Sigmoid colon (tissue), 7 donors: Measurements from ENCODE around the gene PROM2. TPM values are rescaled to one million over a fixed set of nuclear protein-coding genes. Genes with fewer than 3 reads are reported as not detected.

Experiments
- DNase-seq: peaks from one replicate; pipeline ENCODE4 v3.0.0-alpha.2; 2019
- H3K27ac ChIP-seq, 4 donors: fragments of 200-600 bp; sonication (generic); one replicate each; pipeline ENCODE4 v1.5.1; 2016 to 2019; ENCODE audit warnings: mild to moderate bottlenecking in 1 of 4
- H3K27me3 ChIP-seq, 3 donors: fragments of 200-600 bp; sonication (generic); one replicate each; pipeline ENCODE4 v1.5.1; 2019; ENCODE audit warnings: mild to moderate bottlenecking in 1 of 3
- H3K36me3 ChIP-seq, 4 donors: fragments of 200-600 bp; sonication (generic); one replicate each; pipeline ENCODE4 v1.5.1; 2016 to 2019
- H3K4me1 ChIP-seq, 4 donors: fragments of 200-600 bp; sonication (generic); one replicate each; pipeline ENCODE4 v1.5.1; 2017 to 2019
- H3K4me3 ChIP-seq, 4 donors: fragments of 200-600 bp; sonication (generic); one replicate each; pipeline ENCODE4 v1.5.1; 2017 to 2019; ENCODE audit warnings: mild to moderate bottlenecking in 2 of 4, moderate library complexity in 1 of 4
- H3K9me3 ChIP-seq, 4 donors: fragments of 200-600 bp in 3 of 4; sonication (generic) in 3 of 4; one replicate each; pipeline versions ENCODE4 v1.5.1 to v1.6.1; 2013 to 2019
- EP300 ChIP-seq, 4 donors: sonication (generic); formaldehyde crosslinking; IDR thresholded peaks; one replicate each; pipeline ENCODE4 v1.6.1; 2017; ENCODE audit warnings: antibody characterized with exemption in 4 of 4
- POLR2A ChIP-seq, 2 donors: fragments of 450-650 bp; IDR thresholded peaks; one replicate each; pipeline ENCODE4 v1.6.1; 2016; ENCODE audit warnings: antibody characterized with exemption in 2 of 2, mild to moderate bottlenecking in 2 of 2, moderate library complexity in 2 of 2
- POLR2AphosphoS5 ChIP-seq, 4 donors: sonication (generic); formaldehyde crosslinking; IDR thresholded peaks; one replicate each; pipeline ENCODE4 v1.6.1; 2017; ENCODE audit warnings: antibody characterized with exemption in 4 of 4
- WGBS, 2 donors: extraction: QIAGEN DNeasy Blood & Tissue Kit; methylation state at CpG; one replicate each; pipeline ENCODE4 v1.1.7; 2013; 5-methylcytosine and 5-hydroxymethylcytosine counted together
- intact Hi-C: fragments of 100-400 bp; cut with DNase I; formaldehyde crosslinking; loops from one replicate; pipeline ENCODE4 v1.15.1; 2023
- polyA plus RNA-seq, 3 donors: library from polyadenylated mRNA; stranded (reverse); fragments of 200-250 nt; gene quantifications; one replicate each; pipeline ENCODE4 v1.2.3, GENCODE V29; 2013
- total RNA-seq, 4 donors: library from RNA; depleted of rRNA; stranded (reverse); fragments of >200 nt; gene quantifications; one replicate each; pipeline ENCODE4 v1.1.0, GENCODE V29; 2016
- TF ChIP-seq, protein P1 (sequence below), 4 experiments: fragments of 450-650 bp in 3 of 4; fragments of 200-600 bp in 1 of 4; IDR thresholded peaks; one replicate each; pipeline ENCODE4 v1.5.1; 2016 to 2019; ENCODE audit warnings: antibody characterized with exemption in 4 of 4, mild to moderate bottlenecking in 3 of 4, moderate library complexity in 2 of 4
- donor health status: healthy with polysubstance abuse.
- donor health status: Bipolar disorder and iron deficiency.
- donor health status: healthy.

The PROM2 gene
- total and polyA plus RNA-seq, 7 donors, result 1.1 to 24.9 (median 2.4) TPM

DNA sequence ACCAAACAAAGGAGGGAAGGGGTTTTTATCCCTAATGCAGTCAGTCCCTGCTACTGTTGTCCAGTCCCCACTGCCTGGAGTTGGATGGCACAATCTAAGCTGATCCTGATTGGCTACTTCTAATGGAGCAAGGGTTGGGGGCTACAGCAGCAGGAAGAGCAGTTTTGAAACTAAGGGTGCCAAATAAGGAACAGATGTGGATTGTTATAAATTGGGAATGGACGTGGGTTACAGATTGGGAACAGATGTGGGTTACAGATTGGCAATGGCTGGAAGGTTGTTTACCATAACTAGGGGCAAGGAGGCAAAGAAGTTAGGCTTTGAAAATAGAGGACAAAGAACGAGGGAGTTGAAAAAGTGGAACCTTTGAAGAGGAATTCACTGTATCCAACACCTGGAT, 16.0 kb upstream of the PROM2 start:
- no peak for TF ChIP-seq EP300 (IDR thresholded peaks at IDR 0.05)
- no peak for TF ChIP-seq POLR2AphosphoS5 (IDR thresholded peaks at IDR 0.05)
- TF ChIP-seq POLR2A (IDR thresholded peaks at IDR 0.05), result no peak
- TF ChIP-seq, protein P1, sequence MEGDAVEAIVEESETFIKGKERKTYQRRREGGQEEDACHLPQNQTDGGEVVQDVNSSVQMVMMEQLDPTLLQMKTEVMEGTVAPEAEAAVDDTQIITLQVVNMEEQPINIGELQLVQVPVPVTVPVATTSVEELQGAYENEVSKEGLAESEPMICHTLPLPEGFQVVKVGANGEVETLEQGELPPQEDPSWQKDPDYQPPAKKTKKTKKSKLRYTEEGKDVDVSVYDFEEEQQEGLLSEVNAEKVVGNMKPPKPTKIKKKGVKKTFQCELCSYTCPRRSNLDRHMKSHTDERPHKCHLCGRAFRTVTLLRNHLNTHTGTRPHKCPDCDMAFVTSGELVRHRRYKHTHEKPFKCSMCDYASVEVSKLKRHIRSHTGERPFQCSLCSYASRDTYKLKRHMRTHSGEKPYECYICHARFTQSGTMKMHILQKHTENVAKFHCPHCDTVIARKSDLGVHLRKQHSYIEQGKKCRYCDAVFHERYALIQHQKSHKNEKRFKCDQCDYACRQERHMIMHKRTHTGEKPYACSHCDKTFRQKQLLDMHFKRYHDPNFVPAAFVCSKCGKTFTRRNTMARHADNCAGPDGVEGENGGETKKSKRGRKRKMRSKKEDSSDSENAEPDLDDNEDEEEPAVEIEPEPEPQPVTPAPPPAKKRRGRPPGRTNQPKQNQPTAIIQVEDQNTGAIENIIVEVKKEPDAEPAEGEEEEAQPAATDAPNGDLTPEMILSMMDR (IDR thresholded peaks at IDR 0.05), result no peak
- no peaks in the 10 kb centered on the region for H3K27me3 ChIP-seq
- intact Hi-C loops, result no loop called here
- no peak overlapping the region for H3K27ac ChIP-seq
- 72 to 78% methylated on average over 2 of the region's 2 CpGs for WGBS, 2 donors
- H3K4me3 ChIP-seq, result no peak overlapping the region
- H3K4me1 ChIP-seq, result no peaks in the 10 kb centered on the region
- no peak for DNase-seq
- peaks cover 0 to 7% (median 0%) of the 10 kb centered on the region in 4 donors for H3K9me3 ChIP-seq
- no peaks in the 10 kb centered on the region for H3K36me3 ChIP-seq

DNA sequence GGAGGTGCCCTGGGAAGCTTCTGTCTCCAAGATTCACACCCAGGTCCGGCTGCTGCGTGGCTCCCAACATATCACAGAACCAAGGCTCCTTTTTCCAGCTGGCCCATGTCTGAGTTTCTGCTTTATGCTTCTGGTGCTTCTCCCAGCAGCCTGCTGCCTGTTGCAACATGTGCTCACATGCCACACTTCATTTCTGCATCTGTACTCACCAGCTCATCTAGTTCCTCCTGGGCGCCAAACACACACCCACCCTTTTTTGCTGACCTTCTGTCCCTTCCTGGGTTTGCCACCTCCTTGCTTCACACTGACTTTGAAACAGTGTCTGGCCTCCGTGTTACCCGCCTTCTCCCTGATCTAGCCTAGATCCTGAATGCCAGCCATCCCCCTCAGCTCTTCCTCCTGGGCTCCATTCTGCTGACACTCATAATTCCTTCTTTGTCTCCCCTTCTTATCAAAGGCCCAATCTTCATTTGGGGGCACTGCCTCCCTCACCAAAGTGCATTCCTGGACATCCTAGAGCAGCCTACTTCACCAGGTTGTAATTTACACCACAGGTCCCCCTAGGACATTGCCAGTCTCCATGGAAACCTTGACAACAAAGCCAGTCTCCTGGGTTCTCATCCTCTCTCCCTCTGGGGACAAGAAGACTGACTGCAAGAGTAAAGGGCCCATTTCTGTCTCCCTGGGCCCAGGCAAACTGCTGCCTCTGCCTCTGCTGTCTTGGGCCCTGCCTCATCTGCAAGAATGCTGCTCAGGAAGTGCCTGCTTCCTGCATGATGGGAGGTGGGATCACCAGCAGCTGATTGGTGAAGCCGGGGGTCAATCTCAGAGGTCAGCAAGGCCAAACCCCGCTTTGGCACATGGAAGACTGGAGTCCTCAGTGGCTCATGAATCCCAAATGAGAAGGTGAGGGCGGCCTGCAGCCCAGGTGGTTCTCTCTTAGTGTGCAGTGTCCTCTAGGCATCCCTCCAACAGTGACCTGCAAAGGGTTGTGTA, 13.9 kb upstream of the PROM2 start:
- Histone ChIP-seq H3K27me3 (no peaks in the 10 kb centered on the region), H3K27ac (no peak overlapping the region), H3K4me3 (no peak overlapping the region), H3K36me3 (no peaks in the 10 kb centered on the region), H3K9me3 (peaks cover 0 to 4% (median 0%) of the 10 kb centered on the region in 4 donors), H3K4me1 (peaks cover 0 to 5% (median 0%) of the 10 kb centered on the region in 4 donors)
- no peak for DNase-seq
- intact Hi-C loops, result no loop called here
- WGBS, 2 donors, result 84% methylated on average over 8 of the region's 8 CpGs
- TF ChIP-seq EP300 (IDR thresholded peaks at IDR 0.05) (no peak), POLR2AphosphoS5 (IDR thresholded peaks at IDR 0.05) (no peak), POLR2A (IDR thresholded peaks at IDR 0.05) (no peak)
- TF ChIP-seq, protein P1 (IDR thresholded peaks at IDR 0.05), result no peak

DNA sequence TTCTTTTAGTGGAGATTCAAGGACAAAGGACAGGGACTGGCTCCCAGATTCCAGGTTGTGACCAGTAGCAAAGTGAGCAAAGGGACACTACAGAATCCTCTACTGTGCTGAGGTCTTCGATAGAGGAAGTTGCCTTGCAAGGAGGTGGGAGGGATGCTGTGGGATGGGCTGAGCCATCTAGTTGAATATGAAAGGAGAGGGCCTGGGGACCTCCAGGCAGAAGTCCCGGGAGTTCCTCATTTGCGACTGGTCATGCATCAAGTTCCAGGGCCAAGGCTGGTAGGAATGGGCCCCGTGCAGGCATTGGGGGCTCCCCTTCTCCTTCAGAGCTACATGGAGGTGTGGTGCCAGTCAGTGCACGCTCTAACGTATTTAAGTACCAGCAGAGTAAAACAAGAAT, 12.6 kb upstream of the PROM2 start:
- 59 to 86% methylated on average over 6 of the region's 6 CpGs for WGBS, 2 donors
- H3K4me1 ChIP-seq, result peaks cover 0 to 5% (median 0%) of the 10 kb centered on the region in 4 donors
- intact Hi-C loops, result no loop called here

DNA sequence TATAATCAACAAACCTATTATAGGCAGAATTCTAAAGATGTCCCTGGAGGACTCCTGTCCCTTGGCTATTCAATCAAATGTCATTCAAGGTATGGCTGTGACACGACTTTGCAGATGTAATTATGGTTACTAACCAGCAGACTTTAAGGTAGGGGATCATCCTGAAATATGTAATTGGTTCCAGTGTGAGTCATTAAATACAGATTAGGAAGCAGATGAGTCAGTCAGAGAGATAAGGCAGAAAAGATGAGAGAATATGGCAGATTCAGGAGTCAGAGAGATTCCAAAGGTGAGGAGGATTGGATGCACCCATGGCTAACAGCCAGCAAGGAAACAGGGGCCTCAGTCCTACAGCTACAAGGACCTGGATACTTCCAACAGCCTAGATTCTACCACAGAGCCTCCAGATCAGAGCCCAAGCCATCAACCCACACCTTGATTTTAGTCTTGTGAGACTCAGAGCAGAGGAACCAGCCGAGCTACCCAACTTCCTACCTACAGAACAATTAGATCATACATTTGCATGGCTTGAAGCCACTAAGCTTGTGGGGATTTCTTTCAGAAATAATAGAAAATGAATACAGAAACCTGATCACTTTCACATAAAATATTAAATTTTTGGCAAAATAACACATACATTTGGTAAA, 11.2 kb upstream of the PROM2 start:
- Histone ChIP-seq H3K27me3 (no peaks in the 10 kb centered on the region), H3K36me3 (no peaks in the 10 kb centered on the region), H3K27ac (no peak overlapping the region), H3K4me3 (no peak overlapping the region), H3K9me3 (peaks cover 0 to 1% (median 0%) of the 10 kb centered on the region in 4 donors), H3K4me1 (peaks cover 0 to 5% (median 0%) of the 10 kb centered on the region in 4 donors)
- TF ChIP-seq POLR2A (IDR thresholded peaks at IDR 0.05), result no peak
- TF ChIP-seq EP300 (IDR thresholded peaks at IDR 0.05), result no peak
- no peak for TF ChIP-seq POLR2AphosphoS5 (IDR thresholded peaks at IDR 0.05)
- TF ChIP-seq, protein P1 (IDR thresholded peaks at IDR 0.05), result no peak
- no peak for DNase-seq
- 63 to 76% methylated on average over 2 of the region's 2 CpGs for WGBS, 2 donors
- intact Hi-C loops, result no loop called here

More for the DNA sequence above, 12.6 kb upstream of the PROM2 start:
- H3K9me3 ChIP-seq, result peaks cover 0 to 1% (median 0%) of the 10 kb centered on the region in 4 donors
- no peaks in the 10 kb centered on the region for H3K27me3 ChIP-seq
- H3K27ac ChIP-seq, result no peak overlapping the region
- no peak for DNase-seq
- TF ChIP-seq, protein P1 (IDR thresholded peaks at IDR 0.05), result no peak
- no peak for TF ChIP-seq EP300 (IDR thresholded peaks at IDR 0.05)
- TF ChIP-seq POLR2A (IDR thresholded peaks at IDR 0.05), result no peak
- no peak overlapping the region for H3K4me3 ChIP-seq
- no peaks in the 10 kb centered on the region for H3K36me3 ChIP-seq
